ENCODE data around the gene TPD52L2.

The TPD52L2 gene

GRCh38 chr20:63864978-63865640, at the start of gene TPD52L2:
Gene TPD52L2 (plus strand): TSS chr20:63865270. CDS start chr20:63865366, 96 bp downstream.
- DNase-seq, result peak; percentile 91 to 96 (median 94)

- no peak for DNase-seq
Observed at GRCh38 chr20:63815615-63816253, 49.3 kb upstream of the TPD52L2 start.

DNA sequence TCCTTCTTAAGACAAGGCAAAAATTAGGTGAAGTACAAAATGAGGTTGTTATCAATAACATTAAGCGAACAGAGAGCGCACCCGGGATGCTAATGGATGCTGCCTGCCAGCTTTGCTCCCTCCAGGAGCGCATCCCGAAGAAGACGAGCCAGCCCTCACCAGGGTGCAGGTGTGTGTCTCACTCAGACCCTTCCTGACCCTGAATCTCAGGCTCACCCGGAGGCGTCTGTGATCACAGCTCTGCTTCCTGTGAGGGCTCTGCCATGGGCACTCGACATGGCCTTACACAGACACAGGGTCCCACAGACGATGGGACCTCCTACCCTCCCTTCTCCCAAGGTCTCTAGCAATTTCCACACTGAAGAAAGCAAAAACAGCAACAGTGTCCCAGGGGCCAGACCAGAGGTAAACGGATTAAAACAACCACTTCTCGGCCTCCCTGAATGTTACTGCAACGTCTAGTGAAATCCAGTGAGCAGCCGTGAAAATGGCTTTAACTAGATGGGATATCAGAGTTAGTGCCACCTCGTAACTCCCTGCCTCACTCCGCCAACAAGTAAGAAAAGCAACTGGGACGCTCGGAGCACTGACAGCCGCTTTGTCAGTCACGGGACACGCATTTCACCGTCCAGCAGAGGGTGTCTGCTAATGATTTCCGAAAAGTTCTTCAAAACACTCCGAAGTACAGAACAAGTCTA, 45.7 kb upstream of the TPD52L2 start:
- no peak for DNase-seq

DNA sequence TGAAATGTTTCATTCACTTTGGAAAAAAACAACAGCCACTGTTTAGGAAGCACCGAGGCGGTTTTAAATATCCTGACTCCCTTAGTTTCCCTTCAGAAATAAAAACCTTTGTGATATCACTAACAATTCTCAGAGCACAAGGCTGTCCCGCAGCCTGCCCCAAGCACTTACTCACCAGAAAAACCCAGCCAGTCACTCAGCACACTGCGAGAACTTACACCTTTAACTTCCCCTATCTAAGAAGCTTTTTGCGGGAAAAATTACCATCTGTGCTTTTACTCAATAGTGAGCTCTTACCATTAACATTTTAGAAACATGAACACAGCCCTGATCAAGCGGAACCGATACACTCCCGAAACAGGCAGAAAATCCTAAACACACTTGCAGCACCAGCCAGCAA, 43.3 kb upstream of the TPD52L2 start:
- DNase-seq, result no peak

- DNase-seq, result no peak
Observed at GRCh38 chr20:63822276-63822696, 42.8 kb upstream of the TPD52L2 start.

- DNase-seq, result no peak
Observed at GRCh38 chr20:63823691-63824311, 41.3 kb upstream of the TPD52L2 start.

DNA sequence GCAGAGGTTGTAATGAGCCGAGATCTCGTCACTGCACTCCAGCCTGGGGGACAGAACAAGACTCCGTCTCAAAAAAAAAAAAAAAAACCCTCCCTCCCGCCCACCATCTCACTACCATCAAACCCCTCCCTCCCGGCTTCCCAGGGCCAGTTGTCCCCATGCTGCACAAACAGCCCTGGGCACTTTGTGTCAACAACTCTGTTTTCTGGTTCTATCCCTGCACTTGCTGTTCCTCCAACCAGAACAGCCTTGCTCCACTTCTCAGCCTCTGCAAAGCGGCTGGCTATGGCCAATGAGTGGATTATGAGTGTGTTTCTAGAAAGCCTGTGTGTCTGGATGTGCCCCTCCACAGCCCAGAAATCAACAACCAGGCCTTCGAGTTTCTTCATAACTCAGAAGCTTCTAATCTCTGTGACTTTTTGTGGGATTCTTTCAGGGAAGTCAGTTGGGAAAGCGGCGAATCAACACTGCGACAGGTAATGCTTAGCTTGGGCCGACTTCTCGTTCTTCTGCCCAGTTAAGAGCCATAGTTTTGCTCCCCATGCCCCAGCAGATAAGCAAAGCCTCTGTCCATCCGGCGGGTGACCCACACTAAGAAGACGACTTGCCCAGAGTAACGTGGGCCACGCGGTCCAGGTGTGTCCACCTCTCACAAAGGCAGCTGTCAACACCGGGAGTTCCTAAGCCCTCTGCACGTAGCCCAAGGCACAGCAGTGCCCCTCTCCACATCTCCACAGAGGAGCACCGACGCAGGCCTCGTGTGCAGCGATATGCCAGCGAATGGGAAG, 39.5 kb upstream of the TPD52L2 start:
- no peak for DNase-seq

DNA sequence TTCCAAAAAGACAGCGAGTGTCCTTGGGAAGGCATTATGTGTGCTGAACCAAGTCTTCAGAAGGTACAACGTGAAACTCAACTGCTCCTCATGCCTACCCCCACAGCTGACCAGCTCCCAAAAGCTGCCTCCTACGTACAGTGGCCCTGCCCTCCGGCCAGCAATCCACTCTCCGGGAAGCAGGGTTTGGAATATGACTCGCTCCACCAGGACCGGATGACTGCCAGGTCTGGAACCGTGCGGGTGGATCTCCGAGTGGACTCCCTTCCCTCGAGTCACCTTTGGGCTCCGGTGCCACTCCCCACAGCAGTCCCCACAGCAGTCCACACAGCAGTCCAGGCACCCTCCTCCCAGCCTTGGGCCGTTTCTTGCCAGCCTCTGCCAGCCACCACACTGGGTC, 38.3 kb upstream of the TPD52L2 start:
- DNase-seq, result no peak

DNA sequence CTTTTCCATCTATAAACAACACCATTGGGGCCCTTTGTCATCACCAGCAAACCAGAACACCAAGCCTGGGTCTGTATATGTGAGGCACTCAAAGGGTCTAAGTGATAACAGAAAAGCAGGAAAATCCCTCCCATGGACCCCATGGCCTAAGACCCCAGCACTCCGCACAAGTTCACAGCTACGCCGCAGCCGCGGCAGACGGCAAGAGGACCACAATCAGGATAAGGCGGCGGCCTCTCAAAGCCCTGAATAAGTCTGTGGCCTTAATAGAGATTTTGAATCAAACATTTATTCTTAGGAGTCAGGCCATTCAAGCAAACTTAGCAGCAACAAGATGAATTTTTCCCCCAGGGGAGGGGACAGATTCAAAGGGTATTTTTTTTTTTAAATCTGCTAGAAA, 36.9 kb upstream of the TPD52L2 start:
- DNase-seq, result no peak

DNA sequence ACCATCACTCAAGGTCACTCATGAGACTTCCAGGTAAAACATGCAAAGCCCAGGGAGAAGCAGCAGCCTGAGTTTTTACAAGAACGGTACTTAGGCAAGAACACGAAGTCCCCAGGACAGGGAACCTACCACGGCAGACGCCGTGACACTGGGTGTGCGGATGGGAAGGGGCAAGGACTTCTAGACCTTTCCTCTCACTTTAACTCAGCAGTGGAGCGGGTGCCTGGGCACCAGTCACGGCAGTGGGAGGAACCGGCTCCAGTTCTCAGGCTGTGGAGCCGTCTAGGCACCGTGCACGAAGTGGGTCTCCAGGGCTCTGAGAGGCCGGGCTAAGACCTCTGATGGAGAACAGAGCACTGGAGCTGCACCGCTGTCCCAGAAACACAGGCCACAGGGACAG, 36.5 kb upstream of the TPD52L2 start:
- no peak for DNase-seq

DNA sequence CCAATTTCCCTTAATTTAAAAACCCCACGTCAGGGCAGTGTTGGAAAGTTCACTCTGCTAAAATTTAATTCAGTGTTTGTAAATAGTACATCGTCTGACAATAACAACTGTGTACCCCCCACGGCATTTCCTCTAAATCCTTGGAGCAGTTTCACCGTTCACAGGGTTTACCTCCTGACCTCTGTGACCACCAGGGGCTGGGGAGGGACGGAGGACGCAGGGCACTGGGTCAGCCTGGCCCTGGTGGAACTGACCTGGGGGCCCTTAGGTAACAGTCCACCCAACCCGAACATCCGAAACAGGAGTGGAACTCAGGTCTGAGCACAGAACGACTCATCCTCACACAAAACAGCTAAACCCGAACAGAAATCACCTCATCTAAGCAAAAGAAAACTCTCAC, 36.1 kb upstream of the TPD52L2 start:
- no peak for DNase-seq

DNA sequence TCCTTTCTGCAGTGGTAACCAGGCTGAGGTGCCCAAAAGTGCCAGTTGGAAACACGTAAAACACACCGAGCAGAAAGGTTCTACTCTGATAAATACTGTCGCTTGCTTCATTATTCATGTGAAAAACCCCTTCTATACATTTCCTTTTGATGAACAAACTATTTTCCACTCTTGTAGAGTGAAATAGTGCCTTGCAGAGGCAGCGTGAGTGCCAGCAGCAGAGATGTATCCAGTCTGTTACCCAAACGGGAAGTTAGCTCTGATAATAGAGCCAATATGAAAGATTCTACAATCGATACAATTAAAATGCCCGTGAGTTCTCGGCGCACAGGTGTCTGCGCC, 35.5 kb upstream of the TPD52L2 start:
- DNase-seq, result no peak

DNA sequence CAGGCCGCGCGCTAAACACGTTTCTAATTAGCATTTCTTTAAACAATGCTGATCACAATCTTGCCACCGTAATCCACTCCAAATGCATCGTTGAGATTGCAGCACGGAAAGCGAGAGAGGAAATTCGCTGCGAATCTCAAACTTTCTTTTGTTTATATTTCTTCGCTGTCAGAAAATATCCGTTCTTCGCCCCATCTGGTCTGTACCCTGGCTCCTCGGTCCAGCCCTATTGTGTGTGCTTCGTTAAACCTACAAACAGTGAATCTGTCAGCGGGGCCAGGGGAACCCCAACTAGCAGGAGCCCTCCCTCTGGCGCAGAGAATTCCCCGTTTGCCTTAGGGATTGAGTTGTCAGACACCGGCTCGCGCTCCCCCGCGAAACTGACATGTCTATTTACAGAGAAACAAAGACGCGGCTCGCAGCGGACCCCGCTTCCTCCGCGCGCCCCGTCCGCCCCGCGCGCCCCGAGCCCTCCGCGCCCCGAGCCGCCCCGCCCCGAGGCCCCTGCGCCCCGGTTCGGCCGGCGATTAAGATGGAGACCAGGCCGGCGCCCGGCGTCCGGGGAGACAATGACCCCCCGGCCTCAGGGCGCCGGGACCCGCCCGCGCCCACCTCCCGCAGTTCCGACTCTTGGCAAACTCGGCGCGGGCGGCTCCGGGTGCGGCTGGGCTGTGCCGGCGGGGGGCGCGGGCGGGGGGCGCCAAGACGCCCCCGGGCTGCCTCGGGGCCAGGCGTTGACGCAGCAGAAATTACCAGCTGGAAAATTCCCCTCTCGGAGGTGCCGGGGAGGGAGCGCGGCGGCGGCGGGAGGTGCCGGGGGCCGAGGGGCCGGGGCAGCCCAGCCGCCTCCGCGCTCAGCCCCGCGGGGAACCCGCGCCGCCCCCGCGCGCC, 34.9 kb upstream of the TPD52L2 start:
- no peak for DNase-seq

- DNase-seq, result no peak
Observed at GRCh38 chr20:63830841-63831588, 34.1 kb upstream of the TPD52L2 start, which contains the start of gene ZBTB46. Gene ZBTB46 (minus strand): TSS chr20:63831264. CDS start chr20:63790757, 40,507 bp downstream.

DNA sequence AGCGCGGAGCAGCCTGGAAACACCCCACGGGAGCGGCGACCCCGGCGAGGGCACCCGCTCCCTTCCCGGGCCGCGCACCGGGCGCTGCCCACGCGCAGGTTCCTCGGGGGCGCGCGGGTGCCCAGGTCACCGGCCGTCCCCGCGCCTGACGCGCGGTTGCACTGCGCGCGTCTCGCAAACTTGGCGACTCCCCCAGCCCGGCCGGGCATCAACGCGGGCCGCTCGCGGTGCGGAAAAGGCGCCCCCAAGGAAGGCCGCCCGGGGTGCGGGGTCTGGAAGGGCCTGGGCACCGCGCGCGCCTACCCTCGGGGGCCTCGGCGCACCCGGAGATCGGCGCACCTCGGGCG, 33.5 kb upstream of the TPD52L2 start:
- DNase-seq, result no peak

- no peak for DNase-seq
Observed at GRCh38 chr20:63831993-63832686, 32.9 kb upstream of the TPD52L2 start.

- no peak for DNase-seq
Observed at GRCh38 chr20:63833776-63834490, 31.1 kb upstream of the TPD52L2 start.

GRCh38 chr20:63834491-63834880, 30.6 kb upstream of the TPD52L2 start:
- no peak for DNase-seq

DNA sequence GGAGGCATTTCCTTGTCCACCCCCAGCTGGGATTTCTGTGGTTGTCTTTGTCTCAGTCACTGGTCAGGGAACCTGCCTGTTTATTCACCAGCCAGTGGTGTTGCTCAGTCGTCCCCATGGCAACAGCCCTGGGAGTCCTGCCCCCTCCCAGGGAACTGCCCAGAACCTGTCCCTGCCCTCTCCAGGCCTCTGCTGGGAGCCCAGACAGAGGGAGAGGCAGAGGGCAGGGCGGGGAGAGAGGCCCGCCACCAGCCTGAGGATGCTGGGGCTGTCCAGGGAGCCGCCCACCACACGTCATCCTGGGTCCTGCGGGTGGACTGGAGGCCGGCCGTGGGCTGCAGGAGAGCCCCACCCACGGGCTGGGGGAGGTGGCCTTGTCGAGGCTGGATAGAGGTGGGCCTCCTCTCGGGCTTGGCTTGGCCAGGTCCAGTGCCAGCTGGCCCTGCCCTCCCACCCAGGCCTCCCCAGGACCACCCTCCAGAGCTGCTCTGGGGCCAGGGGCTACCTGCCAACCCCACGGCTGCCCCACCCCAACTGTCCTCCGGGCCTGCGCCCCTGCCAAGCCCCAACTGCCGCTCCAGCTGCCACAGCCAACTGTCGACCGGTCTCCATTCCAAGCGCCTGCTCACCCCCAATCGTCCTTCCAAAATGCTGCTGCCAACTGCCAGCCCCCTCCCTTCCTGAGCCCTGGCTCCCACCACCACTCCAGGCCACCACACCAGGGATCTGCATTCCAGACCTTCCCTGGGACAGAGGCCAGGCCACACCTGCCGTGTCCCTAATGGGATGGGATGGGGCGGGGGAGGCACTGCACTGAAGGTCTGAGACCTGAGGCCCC, 29.8 kb upstream of the TPD52L2 start:
- DNase-seq, result no peak

All from activated CD4-positive, CD25-positive, alpha-beta regulatory T cell (primary cell).